Measurements from ENCODE around the gene ASH1L.
"Not testable (repeated sequence)": the region's sequence is repeated elsewhere in the genome, so short reads cannot be mapped to it uniquely, and the experiment has no call there.

The ASH1L gene

GRCh38 chr1:155562581-155563376 is at the start of gene ASH1L:
TSS of gene ASH1L (minus strand) at chr1:155562803. CDS start at chr1:155521519, 41,284 bp downstream.
- DNase-seq, result peak; percentile 93

GRCh38 chr1:155610257-155610647 is 47.6 kb upstream of the ASH1L start:
- not testable (repeated sequence) for DNase-seq

- DNase-seq, result peak; percentile 96
Measured at GRCh38 chr1:155609515-155610256, 47.1 kb upstream of the ASH1L start, which contains the start of gene MSTO1. TSS of gene MSTO1 (plus strand) at chr1:155610218. CDS start at chr1:155610249, 31 bp downstream.

GRCh38 chr1:155608888-155609225 is 46.3 kb upstream of the ASH1L start:
- no peak for DNase-seq

GRCh38 chr1:155607708-155608107 is 45.1 kb upstream of the ASH1L start:
- no peak for DNase-seq

- DNase-seq, result not testable (repeated sequence)
Measured at GRCh38 chr1:155599828-155600572, 37.4 kb upstream of the ASH1L start.

- DNase-seq, result no peak
Measured at GRCh38 chr1:155598842-155599331, 36.3 kb upstream of the ASH1L start.

- no peak for DNase-seq
Measured at GRCh38 chr1:155596864-155597263, 34.3 kb upstream of the ASH1L start.

- DNase-seq, result not testable (repeated sequence)
Measured at GRCh38 chr1:155595877-155596474, 33.4 kb upstream of the ASH1L start.

GRCh38 chr1:155591770-155592169 is 29.2 kb upstream of the ASH1L start:
- peak; percentile 17 for DNase-seq

- not testable (repeated sequence) for DNase-seq
Measured at GRCh38 chr1:155590516-155591247, 28.1 kb upstream of the ASH1L start.

- DNase-seq, result not testable (repeated sequence)
Measured at GRCh38 chr1:155589282-155589681, 26.7 kb upstream of the ASH1L start.

- not testable (repeated sequence) for DNase-seq
Measured at GRCh38 chr1:155583846-155584245, 21.2 kb upstream of the ASH1L start.

- not testable (repeated sequence) for DNase-seq
Measured at GRCh38 chr1:155575608-155576007, 13.0 kb upstream of the ASH1L start.

GRCh38 chr1:155574077-155574476 is 11.5 kb upstream of the ASH1L start:
- no peak for DNase-seq

GRCh38 chr1:155570593-155570990 is 8.0 kb upstream of the ASH1L start:
- DNase-seq, result no peak

GRCh38 chr1:155569988-155570592 is 7.5 kb upstream of the ASH1L start:
- DNase-seq, result no peak

GRCh38 chr1:155563377-155564022 is 897 bp upstream of the ASH1L start:
- not testable (repeated sequence) for DNase-seq

GRCh38 chr1:155561779-155562580 is 623 bp downstream of the ASH1L start:
- not testable (repeated sequence) for DNase-seq

- no peak for DNase-seq
Measured at GRCh38 chr1:155555915-155556314, 6.7 kb downstream of the ASH1L start.

Measured in NCI-H510A (cell line).